Fibroblast of mammary gland (primary cell): ENCODE data around the gene CAV2.

Experiments used
- DNase-seq: peaks from one replicate; pipeline ENCODE4 v3.0.0-alpha.2; 2010; ENCODE audit warnings: low read depth
- H3K4me3 ChIP-seq: 2 replicates; pipeline ENCODE4 v1.5.1; 2011; ENCODE audit warnings: low read depth, mild to moderate bottlenecking, low read length, moderate library complexity; ENCODE audit not compliant: control insufficient read depth
- CTCF ChIP-seq: conservative IDR thresholded peaks from 2 replicates; pipeline ENCODE4 v1.5.1; 2011; ENCODE audit warnings: low read depth, low read length, inconsistent platforms; ENCODE audit not compliant: control insufficient read depth, insufficient read depth

Gene CAV2

GRCh38 chr7:116543664-116544063 is 44.1 kb downstream of the CAV2 start:
- H3K4me3 ChIP-seq, result no peak overlapping the region
- no peak for TF ChIP-seq CTCF
- peak; percentile 81 for DNase-seq

- DNase-seq, result no peak
- H3K4me3 ChIP-seq, result no peak overlapping the region
- no peak for TF ChIP-seq CTCF
Measured at GRCh38 chr7:116544487-116544886, 44.9 kb downstream of the CAV2 start.

- H3K4me3 ChIP-seq, result no peak overlapping the region
- no peak for DNase-seq
- TF ChIP-seq CTCF, result no peak
Measured at GRCh38 chr7:116545411-116545993, 46.0 kb downstream of the CAV2 start.

- TF ChIP-seq CTCF, result no peak
- DNase-seq, result no peak
- H3K4me3 ChIP-seq, result no peak overlapping the region
Measured at GRCh38 chr7:116546054-116546453, 46.5 kb downstream of the CAV2 start.

GRCh38 chr7:116546916-116547315 is 47.4 kb downstream of the CAV2 start:
- H3K4me3 ChIP-seq, result no peak overlapping the region
- DNase-seq, result peak; percentile 59
- TF ChIP-seq CTCF, result no peak

GRCh38 chr7:116547347-116547746 is 47.8 kb downstream of the CAV2 start:
- H3K4me3 ChIP-seq, result no peak overlapping the region
- no peak for TF ChIP-seq CTCF
- peak; percentile 93 for DNase-seq

GRCh38 chr7:116548506-116548905 is 49.0 kb downstream of the CAV2 start:
- H3K4me3 ChIP-seq, result no peak overlapping the region
- no peak for TF ChIP-seq CTCF
- no peak for DNase-seq
